Breast epithelium (tissue), 3 donors: ENCODE results near the gene HCK.

Experiments used
- CTCF ChIP-seq, 3 donors: fragments of 450-650 bp; IDR thresholded peaks; one replicate each; pipeline ENCODE4 v1.5.1; 2016 to 2017; ENCODE audit warnings: antibody characterized with exemption in 3 of 3, mild to moderate bottlenecking in 3 of 3, moderate library complexity in 3 of 3
- POLR2A ChIP-seq: fragments of 450-650 bp; IDR thresholded peaks from one replicate; pipeline ENCODE4 v1.6.1; 2016; ENCODE audit warnings: antibody characterized with exemption, mild to moderate bottlenecking, moderate library complexity
- POLR2AphosphoS5 ChIP-seq, 3 donors: sonication (generic); formaldehyde crosslinking; IDR thresholded peaks; one replicate each; pipeline ENCODE4 v1.6.1; 2017; ENCODE audit warnings: antibody characterized with exemption in 3 of 3

- no peak for TF ChIP-seq CTCF (IDR thresholded peaks at IDR 0.05)
- no peak for TF ChIP-seq POLR2A
- no peak for TF ChIP-seq POLR2AphosphoS5 (IDR thresholded peaks at IDR 0.05)
Measured at GRCh38 chr20:32024683-32025295, 27.3 kb upstream of the HCK start.
